ENCODE results near the gene PAGR1. TPM values are rescaled to one million over a fixed set of nuclear protein-coding genes. Genes with fewer than 3 reads are reported as not detected.

PAGR1 gene
- total RNA-seq, 1 experiment from 2014 or later, result 32.0 TPM

DNA sequence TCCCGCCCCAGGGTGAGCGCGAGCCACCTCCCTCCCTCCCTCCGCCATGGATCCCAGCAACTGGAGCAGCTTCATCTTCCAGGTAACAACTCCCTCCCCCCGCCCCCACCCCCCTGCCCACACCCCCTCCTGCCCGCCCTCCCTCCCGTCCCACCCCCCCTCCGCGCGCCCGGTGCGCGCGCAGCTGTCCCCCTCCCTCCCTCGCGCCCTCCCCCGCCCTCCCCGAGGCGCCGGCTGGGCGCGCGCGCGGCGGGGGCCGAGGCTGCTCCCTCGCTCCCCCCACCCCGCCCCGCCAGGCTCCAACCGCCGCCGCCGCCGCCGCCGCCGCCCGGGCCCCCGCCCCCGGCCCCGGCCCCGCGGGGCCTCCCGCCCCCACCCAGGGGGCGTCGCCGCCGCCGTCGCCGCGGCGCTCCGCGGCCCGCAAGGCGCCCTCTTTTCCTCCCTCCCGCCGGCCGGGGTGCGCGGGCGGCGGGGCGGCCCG lies 9.8 kb upstream of the PAGR1 start, which contains the start of gene MAZ:
TSS of gene MAZ (plus strand) at position 431 of the 481 bp plus-strand sequence. CDS start 173 bp downstream, outside the sequence.
- intact Hi-C loops (cut with micrococcal nuclease; ENCODE audit: unreplicated experiment), result no loop called here
- TF ChIP-seq, protein P1, sequence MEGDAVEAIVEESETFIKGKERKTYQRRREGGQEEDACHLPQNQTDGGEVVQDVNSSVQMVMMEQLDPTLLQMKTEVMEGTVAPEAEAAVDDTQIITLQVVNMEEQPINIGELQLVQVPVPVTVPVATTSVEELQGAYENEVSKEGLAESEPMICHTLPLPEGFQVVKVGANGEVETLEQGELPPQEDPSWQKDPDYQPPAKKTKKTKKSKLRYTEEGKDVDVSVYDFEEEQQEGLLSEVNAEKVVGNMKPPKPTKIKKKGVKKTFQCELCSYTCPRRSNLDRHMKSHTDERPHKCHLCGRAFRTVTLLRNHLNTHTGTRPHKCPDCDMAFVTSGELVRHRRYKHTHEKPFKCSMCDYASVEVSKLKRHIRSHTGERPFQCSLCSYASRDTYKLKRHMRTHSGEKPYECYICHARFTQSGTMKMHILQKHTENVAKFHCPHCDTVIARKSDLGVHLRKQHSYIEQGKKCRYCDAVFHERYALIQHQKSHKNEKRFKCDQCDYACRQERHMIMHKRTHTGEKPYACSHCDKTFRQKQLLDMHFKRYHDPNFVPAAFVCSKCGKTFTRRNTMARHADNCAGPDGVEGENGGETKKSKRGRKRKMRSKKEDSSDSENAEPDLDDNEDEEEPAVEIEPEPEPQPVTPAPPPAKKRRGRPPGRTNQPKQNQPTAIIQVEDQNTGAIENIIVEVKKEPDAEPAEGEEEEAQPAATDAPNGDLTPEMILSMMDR (IDR thresholded peaks at IDR 0.05; ENCODE audit: unreplicated experiment), result no peak
- no TSS peak for BruUV-seq (replicated peaks)
- CTCF ChIA-PET, result interaction anchor here (0.5 to 2.7 kb wide), 2 partner anchors 10 to 129 kb away, joined by 3 to 35 read pairs; partner anchors contain the start of gene PAGR1
- Mint-ChIP-seq H3K4me1 (ENCODE audit: low read depth, unreplicated experiment) (peaks cover 34% of the 10 kb centered on the region), H3K36me3 (ENCODE audit: insufficient read depth, unreplicated experiment) (peaks cover 83% of the 10 kb centered on the region), H3K27me3 (ENCODE audit: unreplicated experiment) (no peaks in the 10 kb centered on the region), H3K9me3 (ENCODE audit: low read depth, unreplicated experiment) (no peaks in the 10 kb centered on the region), H3K4me3 (ENCODE audit: low read depth, unreplicated experiment) (peak within 1 kb of the TSS; percentile 89), H3K27ac (ENCODE audit: unreplicated experiment) (peak within 1 kb of the TSS; percentile 96)
- peak; percentile 85 for DNase-seq

DNA sequence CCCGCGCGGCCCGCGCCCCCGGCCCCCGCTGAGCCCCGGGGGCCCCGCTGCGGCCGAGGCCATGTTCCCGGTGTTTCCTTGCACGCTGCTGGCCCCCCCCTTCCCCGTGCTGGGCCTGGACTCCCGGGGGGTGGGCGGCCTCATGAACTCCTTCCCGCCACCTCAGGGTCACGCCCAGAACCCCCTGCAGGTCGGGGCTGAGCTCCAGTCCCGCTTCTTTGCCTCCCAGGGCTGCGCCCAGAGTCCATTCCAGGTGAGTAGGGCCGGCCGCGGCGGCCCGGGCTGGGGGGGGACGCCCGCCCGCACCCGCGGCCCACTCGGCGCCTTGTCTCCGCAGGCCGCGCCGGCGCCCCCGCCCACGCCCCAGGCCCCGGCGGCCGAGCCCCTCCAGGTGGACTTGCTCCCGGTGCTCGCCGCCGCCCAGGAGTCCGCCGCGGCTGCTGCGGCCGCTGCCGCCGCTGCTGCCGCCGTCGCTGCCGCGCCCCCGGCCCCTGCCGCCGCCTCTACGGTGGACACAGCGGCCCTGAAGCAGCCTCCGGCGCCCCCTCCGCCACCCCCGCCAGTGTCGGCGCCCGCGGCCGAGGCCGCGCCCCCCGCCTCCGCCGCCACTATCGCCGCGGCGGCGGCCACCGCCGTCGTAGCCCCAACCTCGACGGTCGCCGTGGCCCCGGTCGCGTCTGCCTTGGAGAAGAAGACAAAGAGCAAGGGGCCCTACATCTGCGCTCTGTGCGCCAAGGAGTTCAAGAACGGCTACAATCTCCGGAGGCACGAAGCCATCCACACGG lies 9.1 kb upstream of the PAGR1 start:
- H3K36me3 Mint-ChIP-seq (ENCODE audit: insufficient read depth, unreplicated experiment), result peaks cover 90% of the 10 kb centered on the region
- CTCF ChIA-PET, result interaction anchor here (0.9 to 2.7 kb wide), 7 partner anchors 10 to 106 kb away, joined by 3 to 35 read pairs (median 7); partner anchors contain the start of genes ASPHD1, KIF22 and PAGR1
- TF ChIP-seq, protein P1 (IDR thresholded peaks at IDR 0.05; ENCODE audit: unreplicated experiment), result no peak
- H3K9me3 Mint-ChIP-seq (ENCODE audit: low read depth, unreplicated experiment), result no peaks in the 10 kb centered on the region
- BruUV-seq (replicated peaks), result no TSS peak
- intact Hi-C loops (cut with micrococcal nuclease; ENCODE audit: unreplicated experiment), result no loop called here
- H3K27me3 Mint-ChIP-seq (ENCODE audit: unreplicated experiment), result peaks cover 3% of the 10 kb centered on the region
- H3K4me3 Mint-ChIP-seq (ENCODE audit: low read depth, unreplicated experiment), result peak overlapping the region; percentile 72
- peak overlapping the region; percentile 96 for H3K27ac Mint-ChIP-seq (ENCODE audit: unreplicated experiment)
- peak; percentile 75 for DNase-seq
- peaks cover 34% of the 10 kb centered on the region for H3K4me1 Mint-ChIP-seq (ENCODE audit: low read depth, unreplicated experiment)

DNA sequence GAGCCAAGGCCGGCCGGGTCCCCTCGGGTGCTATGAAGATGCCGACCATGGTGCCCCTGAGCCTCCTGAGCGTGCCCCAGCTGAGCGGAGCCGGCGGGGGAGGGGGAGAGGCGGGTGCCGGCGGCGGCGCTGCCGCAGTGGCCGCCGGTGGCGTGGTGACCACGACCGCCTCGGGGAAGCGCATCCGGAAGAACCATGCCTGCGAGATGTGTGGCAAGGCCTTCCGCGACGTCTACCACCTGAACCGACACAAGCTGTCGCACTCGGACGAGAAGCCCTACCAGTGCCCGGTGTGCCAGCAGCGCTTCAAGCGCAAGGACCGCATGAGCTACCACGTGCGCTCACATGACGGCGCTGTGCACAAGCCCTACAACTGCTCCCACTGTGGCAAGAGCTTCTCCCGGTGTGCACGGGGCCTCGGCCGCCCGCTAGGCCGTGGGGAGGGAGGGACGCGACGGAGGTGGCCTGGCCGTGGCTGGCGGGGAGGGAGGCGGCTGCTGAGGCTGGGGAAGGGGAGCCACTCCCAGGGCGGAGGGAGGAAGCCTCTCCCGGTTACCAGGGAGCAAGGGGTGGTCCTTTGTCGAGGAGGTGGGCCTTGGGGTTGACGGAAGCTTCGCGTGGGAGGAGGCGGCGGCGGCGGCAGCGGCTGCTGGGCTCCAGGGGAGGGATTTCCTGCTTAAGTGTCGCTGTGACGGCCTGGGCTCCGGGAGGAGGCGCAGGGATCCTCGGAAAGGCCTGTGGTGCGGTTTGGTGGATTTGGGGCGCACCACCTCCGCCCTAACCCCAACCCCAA lies 8.3 kb upstream of the PAGR1 start:
- no peaks in the 10 kb centered on the region for H3K9me3 Mint-ChIP-seq (ENCODE audit: low read depth, unreplicated experiment)
- TSS peak; percentile 58 for BruUV-seq (replicated peaks)
- TF ChIP-seq, protein P1 (IDR thresholded peaks at IDR 0.05; ENCODE audit: unreplicated experiment), result peak; percentile 30
- CTCF ChIA-PET, result interaction anchor here (0.5 to 2.7 kb wide), 9 partner anchors 9 to 107 kb away, joined by 3 to 35 read pairs (median 6); partner anchors contain the start of genes ASPHD1, KIF22 and PAGR1
- peaks cover 34% of the 10 kb centered on the region for H3K4me1 Mint-ChIP-seq (ENCODE audit: low read depth, unreplicated experiment)
- peak; percentile 91 for DNase-seq
- H3K4me3 Mint-ChIP-seq (ENCODE audit: low read depth, unreplicated experiment), result peak overlapping the region; percentile 72
- H3K36me3 Mint-ChIP-seq (ENCODE audit: insufficient read depth, unreplicated experiment), result peaks cover 88% of the 10 kb centered on the region
- peaks cover 11% of the 10 kb centered on the region for H3K27me3 Mint-ChIP-seq (ENCODE audit: unreplicated experiment)
- peak overlapping the region; percentile 96 for H3K27ac Mint-ChIP-seq (ENCODE audit: unreplicated experiment)
- intact Hi-C loops (cut with micrococcal nuclease; ENCODE audit: unreplicated experiment), result no loop called here

DNA sequence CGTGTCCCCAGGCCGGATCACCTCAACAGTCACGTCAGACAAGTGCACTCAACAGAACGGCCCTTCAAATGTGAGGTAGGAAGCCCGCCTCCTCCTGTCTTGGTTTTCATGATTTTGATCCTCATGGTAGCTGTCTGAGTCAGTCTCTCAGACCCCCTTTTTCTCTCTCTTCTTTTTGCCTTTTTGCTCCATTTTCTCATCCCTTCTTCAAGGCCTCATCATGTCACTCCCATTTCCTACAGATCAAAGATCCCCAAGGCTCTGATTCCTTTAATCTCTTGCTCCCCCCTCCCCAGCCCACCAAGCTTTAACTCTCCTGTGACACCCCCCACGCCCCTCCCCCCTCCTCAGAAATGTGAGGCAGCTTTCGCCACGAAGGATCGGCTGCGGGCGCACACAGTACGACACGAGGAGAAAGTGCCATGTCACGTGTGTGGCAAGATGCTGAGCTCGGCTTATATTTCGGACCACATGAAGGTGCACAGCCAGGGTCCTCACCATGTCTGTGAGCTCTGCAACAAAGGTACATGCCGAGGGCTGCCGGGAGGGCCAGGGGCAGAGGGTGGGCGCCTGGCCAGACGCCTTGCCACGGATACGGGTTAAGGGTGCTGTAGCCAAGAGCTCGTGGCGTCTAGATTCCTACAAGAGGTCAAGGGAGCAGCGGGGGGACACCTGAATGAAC lies 7.6 kb upstream of the PAGR1 start:
- Mint-ChIP-seq H3K9me3 (ENCODE audit: low read depth, unreplicated experiment) (no peaks in the 10 kb centered on the region), H3K27me3 (ENCODE audit: unreplicated experiment) (peaks cover 18% of the 10 kb centered on the region), H3K4me3 (ENCODE audit: low read depth, unreplicated experiment) (peak overlapping the region; percentile 72), H3K4me1 (ENCODE audit: low read depth, unreplicated experiment) (peaks cover 34% of the 10 kb centered on the region), H3K27ac (ENCODE audit: unreplicated experiment) (peak overlapping the region; percentile 96), H3K36me3 (ENCODE audit: insufficient read depth, unreplicated experiment) (peaks cover 82% of the 10 kb centered on the region)
- TF ChIP-seq, protein P1 (IDR thresholded peaks at IDR 0.05; ENCODE audit: unreplicated experiment), result no peak
- BruUV-seq (replicated peaks), result no TSS peak
- no peak for DNase-seq
- CTCF ChIA-PET, result interaction anchor here (0.5 to 2.7 kb wide), 8 partner anchors 8 to 135 kb away, joined by 3 to 35 read pairs (median 6); partner anchors contain the start of genes ASPHD1, KIF22 and PAGR1
- intact Hi-C loops (cut with micrococcal nuclease; ENCODE audit: unreplicated experiment), result no loop called here
